ENCODE results near the gene EPSTI1.
"Not testable (repeated sequence)": the region's sequence is repeated elsewhere in the genome, so short reads cannot be mapped to it uniquely, and the experiment has no call there.

Gene EPSTI1

GRCh38 chr13:43003729-43004128 lies 11.7 kb upstream of the EPSTI1 start:
- DNase-seq = no peak

GRCh38 chr13:43003010-43003409 lies 11.0 kb upstream of the EPSTI1 start:
- DNase-seq = no peak

GRCh38 chr13:43002021-43002420 lies 10.0 kb upstream of the EPSTI1 start:
- no peak for DNase-seq

- DNase-seq = no peak
These were observed 8.6 kb upstream of the EPSTI1 start for GRCh38 chr13:43000676-43001075.

- DNase-seq = no peak
These were observed 7.5 kb upstream of the EPSTI1 start for GRCh38 chr13:42999491-42999890.

- DNase-seq = no peak
These were observed 5.3 kb upstream of the EPSTI1 start for GRCh38 chr13:42997381-42997780.

GRCh38 chr13:42996584-42996983 lies 4.5 kb upstream of the EPSTI1 start:
- DNase-seq = no peak

- no peak for DNase-seq
These were observed 2.8 kb upstream of the EPSTI1 start for GRCh38 chr13:42994878-42995277.

GRCh38 chr13:42992764-42993122 lies 702 bp upstream of the EPSTI1 start:
- DNase-seq = no peak

GRCh38 chr13:42991233-42991897 lies 676 bp downstream of the EPSTI1 start:
- not testable (repeated sequence) for DNase-seq

- DNase-seq = no peak
These were observed 1.5 kb downstream of the EPSTI1 start for GRCh38 chr13:42990291-42991232.

- DNase-seq = no peak
These were observed 5.9 kb downstream of the EPSTI1 start for GRCh38 chr13:42986176-42986574.

GRCh38 chr13:42985312-42986175 lies 6.5 kb downstream of the EPSTI1 start:
- no peak for DNase-seq

- DNase-seq = no peak
These were observed 7.3 kb downstream of the EPSTI1 start for GRCh38 chr13:42984691-42985090.

- no peak for DNase-seq
These were observed 8.0 kb downstream of the EPSTI1 start for GRCh38 chr13:42984026-42984425.

- no peak for DNase-seq
These were observed 10.2 kb downstream of the EPSTI1 start for GRCh38 chr13:42981853-42982252.

- DNase-seq = no peak
These were observed 10.7 kb downstream of the EPSTI1 start for GRCh38 chr13:42981317-42981716.

GRCh38 chr13:42977219-42977659 lies 14.8 kb downstream of the EPSTI1 start:
- no peak for DNase-seq

- DNase-seq = no peak
These were observed 16.0 kb downstream of the EPSTI1 start for GRCh38 chr13:42976066-42976465.

GRCh38 chr13:42973581-42973980 lies 18.5 kb downstream of the EPSTI1 start:
- DNase-seq = no peak

GRCh38 chr13:42971691-42972347 lies 20.2 kb downstream of the EPSTI1 start:
- no peak for DNase-seq

- DNase-seq = no peak
These were observed 21.0 kb downstream of the EPSTI1 start for GRCh38 chr13:42970824-42971690.

Measured in right forelimb (tissue), 1 donor.